HPDE6-E6E7 (cell line): ENCODE measurements around the gene HMGXB4.

Experiments used
- DNase-seq: peaks from one replicate; pipeline ENCODE4 v3.0.0; 2011; ENCODE audit warnings: missing footprints; ENCODE audit errors: extremely low spot score

Gene HMGXB4

DNA sequence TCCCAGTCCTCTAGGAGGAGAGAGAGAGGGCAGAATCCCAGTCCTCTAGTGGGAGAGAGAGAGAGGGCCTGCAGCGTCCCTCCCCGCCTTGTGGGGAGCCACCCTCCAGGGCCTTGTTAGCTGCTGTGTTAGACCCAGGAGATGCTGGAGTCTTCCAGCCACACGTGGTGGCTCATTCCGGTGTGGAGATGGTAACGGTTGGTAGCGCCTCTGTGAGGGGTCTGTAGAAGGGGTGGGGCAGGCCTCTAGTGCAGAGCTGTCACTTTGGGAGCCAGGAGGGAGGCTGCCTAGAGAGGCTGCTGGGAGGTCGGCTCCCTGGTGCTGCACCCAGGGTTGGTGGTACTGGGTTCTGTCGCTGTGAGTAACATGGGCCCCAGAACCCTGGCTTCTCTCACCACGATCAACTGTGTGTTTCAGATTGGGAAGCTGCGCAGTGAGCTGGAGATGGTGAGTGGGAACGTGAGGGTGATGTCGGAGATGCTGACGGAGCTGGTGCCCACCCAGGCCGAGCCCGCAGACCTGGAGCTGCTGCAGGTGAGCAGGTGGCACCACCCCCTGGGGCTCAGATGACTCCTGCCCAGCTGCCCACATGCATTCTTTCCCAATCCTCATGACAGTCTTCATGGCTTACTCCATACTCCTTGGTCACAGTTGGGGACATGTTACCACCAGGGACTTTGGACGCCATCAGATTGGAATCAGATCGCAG lies 69.7 kb downstream of the HMGXB4 start:
- DNase-seq, result no peak

DNA sequence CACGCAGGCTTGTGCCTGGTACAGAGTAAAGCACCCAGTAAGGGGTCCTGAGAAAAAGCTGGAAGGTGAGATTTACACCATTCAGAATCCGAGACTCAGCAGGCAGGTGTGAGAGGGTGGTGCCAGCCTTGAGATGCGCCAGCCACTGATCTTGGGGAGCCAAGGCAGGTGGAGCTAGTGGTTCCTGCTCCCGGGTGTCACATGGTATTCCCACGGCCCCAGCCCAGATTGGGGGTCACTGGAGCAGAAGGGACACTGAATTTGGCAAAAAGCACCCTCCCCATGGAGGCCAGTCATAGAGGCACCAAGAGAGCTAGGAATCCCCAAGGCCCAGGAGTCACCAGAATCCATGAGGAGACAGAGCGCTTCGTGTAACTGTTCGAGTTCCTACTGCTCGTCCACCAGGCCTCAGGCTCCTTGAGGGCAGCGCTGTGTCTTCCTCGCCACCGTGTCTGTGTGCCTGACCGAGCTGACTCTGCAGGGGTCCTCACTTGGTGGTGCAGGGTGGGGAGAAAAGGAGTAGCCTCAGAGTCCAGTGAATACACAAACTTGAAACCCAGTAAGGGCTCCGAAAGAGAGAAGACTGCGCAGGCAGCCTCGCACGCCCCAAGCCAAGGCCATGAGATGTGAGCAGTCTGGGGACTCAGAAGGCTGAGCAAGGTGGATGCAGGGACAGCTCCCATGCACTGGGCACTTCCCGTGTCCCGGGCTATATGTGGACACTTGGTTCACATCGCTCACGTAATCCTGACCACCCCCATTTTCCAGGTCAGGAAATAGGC lies 70.6 kb downstream of the HMGXB4 start:
- DNase-seq, result no peak

DNA sequence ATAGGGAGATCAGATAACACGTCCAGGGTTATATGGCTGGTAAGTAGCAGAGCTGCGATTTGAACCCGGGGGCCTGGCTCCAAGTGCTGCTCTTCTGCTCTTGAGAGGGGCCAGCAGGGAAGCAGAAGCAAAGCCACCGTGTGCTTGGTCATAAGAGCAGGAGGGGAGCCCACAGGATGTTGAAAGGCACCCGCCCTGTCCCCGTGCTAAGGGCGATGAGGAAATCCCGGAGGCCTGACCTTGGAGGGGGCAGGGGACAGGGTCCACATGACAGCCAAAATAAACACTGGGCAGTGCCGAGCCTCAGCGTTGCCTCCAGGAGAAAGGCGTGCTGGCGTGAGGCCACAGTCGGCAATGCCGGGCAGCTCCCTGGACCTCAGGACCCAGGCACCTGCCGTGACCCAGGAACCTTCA lies 71.2 kb downstream of the HMGXB4 start:
- DNase-seq, result no peak

DNA sequence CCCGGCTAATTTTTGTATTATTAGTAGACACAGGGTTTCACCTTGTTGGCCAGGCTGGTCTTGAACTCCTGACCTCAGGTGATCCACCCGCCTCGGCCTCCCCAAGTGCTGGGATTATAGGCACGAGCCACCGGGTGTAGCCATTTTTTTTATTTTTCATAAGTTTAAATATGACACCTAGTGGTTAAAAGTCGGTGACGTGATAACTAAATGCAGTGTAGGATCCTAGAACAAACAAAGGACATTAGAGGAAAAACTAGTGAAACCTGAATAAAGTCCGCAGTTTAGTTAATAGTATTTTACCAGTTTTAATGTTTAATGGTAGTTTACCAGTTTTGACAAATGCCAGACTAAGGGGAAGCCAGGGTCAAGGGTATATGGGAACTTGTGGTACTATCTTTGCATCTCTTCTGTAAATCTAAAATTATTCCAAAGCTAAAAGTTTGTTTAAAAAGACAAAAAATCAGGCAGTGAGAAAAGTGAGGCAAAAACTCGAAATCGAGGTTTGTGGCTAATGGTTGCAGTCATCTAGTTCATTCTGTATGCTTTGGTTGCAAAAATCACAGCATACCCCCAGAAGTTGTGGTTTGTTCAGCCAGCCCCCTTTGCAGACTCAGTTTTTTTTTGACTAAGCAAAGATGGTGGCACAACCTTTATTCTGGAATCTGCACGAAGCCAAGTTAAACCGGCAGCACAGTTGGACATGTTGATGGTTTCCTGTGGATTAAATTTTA lies 72.0 kb downstream of the HMGXB4 start:
- DNase-seq, result no peak

DNA sequence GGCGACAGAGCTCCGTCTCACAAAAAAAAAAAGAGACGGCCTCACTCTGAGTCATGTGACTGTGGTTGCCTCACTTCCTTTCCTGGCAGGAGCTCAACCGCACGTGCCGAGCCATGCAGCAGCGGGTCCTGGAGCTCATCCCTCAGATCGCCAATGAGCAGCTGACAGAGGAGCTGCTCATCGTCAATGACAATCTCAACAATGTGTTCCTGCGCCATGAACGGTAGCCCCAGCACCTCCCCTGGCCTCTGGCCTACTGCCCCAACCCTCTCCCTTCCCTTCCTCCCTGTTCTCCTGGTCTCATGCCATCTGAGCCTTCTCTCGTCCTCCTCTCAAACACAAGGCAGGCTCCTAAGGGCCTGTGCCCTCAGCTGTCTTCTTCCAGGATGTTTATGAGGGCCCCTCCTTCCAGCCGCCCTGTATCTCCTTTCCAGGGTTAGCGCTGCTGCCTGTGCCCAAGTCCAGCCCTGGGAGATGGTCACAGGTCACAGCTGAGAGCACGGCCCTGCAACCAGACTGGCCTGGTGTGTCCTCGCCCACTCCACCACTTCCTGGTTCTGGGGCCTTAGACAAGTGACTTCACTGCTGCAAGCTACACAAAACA lies 73.1 kb downstream of the HMGXB4 start:
- peak; percentile 48 for DNase-seq

DNA sequence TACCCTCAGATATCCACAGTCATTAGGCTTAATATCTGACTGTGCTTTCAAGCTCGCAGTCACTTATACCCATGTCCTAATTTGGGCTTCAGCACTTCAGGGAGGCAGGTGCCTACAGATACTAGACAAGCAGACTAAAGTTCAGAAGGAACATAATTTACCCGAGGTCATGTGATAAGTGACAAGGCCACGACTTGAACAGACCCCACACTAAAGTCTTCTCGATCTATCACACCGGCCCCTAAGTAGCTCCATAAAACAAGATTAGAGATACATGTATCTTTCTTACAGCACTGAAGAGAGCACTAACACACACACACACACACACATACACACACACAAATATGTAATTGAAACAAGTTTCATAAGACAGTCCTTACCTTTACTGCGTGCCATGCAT lies 75.0 kb downstream of the HMGXB4 start:
- DNase-seq, result no peak

DNA sequence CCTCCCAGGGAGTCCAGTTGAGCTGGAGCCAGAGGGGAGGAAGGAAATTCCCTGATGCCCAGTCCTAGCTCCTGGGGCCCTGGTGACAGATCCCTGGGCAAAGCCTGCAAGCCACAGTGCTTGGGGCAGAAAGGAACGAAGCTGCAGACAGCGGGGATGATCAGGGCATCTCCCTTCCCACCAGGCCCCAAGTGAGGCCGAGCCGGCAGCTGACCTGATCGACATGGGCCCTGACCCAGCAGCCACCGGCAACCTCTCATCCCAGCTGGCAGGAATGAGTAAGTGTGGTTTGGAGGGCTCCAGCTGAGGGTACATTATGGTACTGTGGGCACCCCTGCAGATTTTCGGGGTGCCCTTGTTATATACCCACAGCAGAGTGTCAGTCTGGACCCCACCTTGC lies 75.9 kb downstream of the HMGXB4 start:
- DNase-seq, result no peak

DNA sequence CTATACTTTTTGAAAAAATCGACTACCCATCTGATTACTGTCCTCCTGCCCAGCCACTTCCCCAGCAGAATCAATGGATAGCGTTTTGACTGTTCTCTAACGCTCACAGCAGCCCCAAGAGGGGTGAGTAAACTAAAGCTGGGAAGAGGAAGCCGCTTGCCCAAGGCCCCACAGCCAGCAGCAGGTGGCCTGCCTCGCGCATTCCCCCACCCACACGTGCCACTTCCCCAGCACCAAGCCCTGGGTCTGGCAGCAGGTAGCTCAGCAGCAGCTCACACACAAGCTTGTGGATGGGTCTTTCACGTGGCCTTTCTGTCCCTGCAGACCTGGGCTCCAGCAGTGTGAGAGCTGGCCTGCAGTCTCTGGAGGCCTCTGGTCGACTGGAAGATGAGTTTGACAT lies 76.7 kb downstream of the HMGXB4 start:
- DNase-seq, result no peak

DNA sequence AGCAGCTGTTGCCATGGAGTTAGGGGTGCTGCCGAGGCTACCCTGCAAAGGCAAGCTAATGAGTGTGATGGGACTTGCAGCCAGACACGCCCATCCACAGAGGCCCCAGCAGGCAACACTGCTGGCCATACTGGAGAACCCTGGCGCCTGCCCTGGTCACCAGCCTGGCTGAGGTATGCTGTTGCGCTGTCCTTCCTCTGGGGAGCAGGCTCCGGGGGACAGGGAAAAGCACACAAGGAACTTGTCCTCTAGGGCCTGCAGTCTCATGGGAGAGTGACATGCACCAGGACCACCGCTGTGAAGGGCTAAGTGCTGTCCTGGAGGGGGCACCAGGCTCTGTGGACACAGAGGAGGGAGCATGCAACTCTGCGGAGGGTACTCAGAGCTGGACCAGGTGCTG lies 78.2 kb downstream of the HMGXB4 start:
- no peak for DNase-seq

DNA sequence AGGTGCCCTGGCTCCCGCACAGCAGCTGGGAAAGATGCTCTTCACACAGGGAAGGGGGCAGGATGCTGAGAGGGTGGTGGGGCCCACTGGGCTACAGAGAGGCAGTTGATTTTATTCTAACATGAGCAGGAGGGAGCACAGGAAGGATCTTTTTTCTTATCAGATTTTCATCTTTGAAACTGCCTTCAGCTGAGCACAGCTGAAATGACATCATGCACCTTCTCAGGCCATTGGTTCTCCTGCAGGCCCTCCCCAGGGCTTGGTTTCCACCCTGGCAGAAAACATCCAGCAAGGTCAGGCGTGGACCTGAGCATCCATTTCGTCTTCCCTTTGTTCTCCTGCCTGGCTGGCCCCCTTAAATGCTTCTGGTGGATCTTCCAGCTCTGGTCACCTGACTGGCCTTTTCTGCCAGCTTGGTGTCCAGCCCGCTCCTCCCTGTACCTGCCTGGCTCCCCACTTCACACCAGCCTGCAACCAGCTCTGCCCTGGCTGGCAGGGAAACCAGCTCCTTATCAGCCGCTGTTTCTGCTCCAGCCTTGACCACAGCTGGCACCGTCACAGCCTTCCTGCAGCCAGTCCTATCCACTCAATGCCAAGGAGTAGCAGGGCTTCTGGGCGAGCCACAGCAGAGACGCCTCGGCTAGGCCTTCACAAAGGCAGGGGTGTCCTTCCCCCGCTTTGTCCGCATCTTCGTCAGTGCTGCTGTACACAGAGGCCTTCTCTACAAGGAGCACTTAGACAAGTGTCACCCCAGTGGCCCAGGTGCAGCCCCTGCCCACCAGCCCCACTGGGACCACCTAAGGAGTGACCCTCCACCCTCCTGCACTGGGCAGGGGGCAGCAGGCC lies 78.9 kb downstream of the HMGXB4 start:
- no peak for DNase-seq

DNA sequence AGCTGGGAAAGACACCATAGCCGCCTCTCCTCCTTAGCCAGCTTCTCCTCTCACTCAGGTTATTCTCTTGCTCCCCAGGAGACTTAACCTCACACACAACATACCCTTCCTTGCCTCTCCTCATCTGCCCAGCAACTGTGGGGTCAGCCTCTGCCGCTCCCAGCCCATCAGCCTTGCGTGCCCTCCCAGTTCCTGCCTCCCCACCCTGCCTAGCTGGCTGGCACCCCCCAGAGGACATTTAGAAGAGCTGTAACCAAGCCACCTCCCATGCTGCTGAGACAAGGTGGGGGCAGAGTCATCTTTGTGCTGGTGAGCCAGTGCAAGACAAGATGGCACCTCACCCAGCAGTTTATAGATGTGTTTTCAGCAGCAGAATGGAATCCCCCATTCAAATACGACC lies 80.6 kb downstream of the HMGXB4 start:
- no peak for DNase-seq

DNA sequence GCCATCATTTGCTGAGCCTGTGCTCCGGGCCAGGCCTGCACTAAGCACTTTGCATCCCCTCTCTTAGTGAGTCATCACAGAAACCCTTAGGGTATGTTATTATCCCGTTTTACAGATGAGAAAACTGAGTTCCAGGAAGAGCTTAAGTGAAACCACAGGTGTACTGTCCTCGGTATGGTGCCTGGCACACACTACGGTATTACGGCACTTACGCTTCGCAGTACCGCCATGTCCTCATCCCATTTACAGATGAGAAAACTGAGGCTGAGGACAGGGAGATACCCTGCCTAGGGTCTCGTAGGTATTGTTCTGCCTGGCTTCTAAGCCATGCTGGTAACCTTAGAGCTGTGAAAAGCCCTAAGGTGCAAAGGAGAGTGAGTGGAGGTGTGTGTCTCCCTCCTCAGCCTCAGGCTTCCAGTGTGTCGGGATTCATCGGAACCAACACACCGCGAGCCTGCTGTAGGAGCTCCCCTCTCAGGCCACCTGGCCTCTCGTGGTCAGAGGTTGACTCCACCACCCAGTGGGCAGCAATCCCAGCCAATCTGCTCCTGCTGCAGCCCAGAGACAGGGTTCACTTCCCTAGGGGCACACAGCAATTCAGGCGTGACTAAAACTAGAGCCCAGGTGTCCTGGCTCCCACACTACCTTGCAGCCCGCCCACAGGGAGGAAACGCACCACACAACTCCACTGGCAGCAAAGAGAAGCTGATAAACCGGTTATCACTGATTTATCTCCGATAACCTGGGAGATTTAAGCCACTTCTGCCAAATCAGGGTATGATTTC lies 84.0 kb downstream of the HMGXB4 start:
- DNase-seq, result no peak

DNA sequence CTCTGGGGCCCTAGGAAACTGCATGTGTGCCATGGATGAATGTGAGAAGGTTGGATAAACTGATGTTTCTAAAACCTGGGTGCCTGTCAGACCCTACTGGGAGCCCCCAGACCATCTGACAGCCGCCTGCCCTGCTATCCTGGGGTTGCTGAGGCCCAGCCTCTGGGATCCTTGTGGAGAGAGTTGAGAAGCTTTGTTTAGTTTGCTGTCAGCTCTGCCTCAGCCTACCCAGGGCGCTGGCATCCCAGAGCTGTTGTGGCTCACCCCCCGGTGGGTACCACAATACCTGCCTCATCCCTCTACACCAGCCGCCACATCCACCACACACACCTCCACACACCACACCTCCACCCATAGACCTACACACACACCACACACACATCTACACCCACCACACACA lies 85.1 kb downstream of the HMGXB4 start:
- no peak for DNase-seq

DNA sequence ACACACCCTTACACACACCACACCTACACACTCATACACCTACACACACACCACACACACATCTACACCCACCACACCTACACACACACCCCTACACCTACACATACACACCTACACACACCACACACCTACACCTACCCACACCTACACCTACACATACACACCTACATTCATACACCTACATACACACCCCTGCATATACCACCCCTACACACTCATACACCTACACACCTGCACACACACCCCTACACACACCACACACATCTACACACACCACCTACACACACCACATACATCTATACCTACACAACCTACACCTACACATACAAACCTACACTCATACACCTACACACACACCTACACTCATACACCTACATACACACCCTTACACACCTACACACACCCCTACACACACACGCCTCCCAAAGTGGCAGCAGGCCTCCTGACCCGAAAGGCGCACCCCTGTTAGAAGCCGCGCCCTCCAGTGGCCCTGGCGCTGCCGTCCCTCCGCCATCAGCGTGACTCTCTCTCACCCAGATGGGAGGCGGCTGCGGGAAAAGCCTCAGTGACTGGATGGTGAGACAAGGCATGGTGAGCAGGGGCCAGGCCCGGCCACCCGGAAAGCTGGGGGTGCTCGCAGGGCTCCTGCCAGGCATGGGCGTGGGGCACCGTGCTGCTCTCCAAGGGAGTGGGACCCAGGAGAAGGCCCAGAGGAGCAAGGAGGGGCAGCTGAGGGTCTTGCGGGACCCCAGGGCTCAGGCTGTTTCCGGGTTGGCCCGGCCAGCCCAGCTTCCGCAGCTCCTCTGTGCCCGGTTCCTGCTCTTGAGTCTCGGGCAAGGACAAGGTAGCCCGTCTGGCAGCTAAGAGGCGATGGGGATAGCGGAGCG lies 86.6 kb downstream of the HMGXB4 start:
- DNase-seq, result no peak

DNA sequence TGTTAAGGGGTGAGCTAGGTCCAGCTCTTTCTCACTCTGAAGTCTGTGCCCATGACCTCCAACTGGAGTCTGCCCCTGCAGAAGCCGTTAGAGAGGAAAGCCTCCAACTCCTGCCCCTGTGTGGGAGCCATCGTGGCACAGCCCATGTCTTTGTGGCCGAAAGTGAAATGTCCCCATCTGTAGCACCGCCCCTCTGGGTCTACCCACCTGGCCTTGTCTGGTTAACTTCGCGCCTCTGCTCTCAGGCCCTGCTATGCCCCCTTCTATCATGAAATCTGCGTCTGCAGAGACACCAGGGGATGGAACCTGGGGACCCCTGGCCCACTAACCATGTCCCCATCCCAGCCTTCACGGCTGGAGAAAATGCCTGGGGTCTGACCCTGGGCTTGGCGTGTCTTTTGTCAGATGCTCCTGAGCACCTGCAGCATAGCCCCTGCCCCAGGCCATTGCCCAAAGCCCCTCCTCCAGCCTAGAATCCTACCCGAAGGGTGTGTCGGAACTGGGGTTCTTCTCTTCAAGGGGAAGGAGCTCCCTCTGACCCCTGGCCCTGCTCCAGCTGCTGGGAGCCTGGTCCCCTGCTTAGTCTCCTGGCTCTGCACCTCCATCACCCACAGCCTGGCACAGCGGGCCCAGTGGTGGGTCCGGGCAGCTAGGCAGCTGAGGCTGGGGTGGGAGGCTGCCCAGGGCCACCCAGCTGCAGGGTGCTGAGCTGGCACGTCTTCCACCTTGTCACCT lies 87.8 kb downstream of the HMGXB4 start:
- no peak for DNase-seq
